ENCODE results near the gene PRLHR. TPM values are rescaled to one million over a fixed set of nuclear protein-coding genes. Genes with fewer than 3 reads are reported as not detected.

The PRLHR gene
- total and polyA plus RNA-seq, 9 donors: 0.06 to 0.57 (median 0.14) TPM; not detected in 5

GRCh38 chr10:118571123-118571522 is 24.3 kb downstream of the PRLHR start:
- intact Hi-C loops (cut with DNase I): no loop called here
- H3K9me3 ChIP-seq: no peaks in the 10 kb centered on the region
- H3K4me1 ChIP-seq (ENCODE audit: insufficient read depth): peaks cover 8% of the 10 kb centered on the region
- no peaks in the 10 kb centered on the region for H3K36me3 ChIP-seq
- no peak overlapping the region for H3K27ac ChIP-seq
- H3K4me3 ChIP-seq: no peak overlapping the region
- WGBS, 3 donors: 5 to 10% (median 7%) methylated on average over 3 of the region's 3 CpGs
- DNase-seq: peak in 3 of 5 donors; percentile 21 to 51 (median 26)
- H3K27me3 ChIP-seq: no peaks in the 10 kb centered on the region
- TF ChIP-seq EP300 (IDR thresholded peaks at IDR 0.05) (no peak), POLR2A (IDR thresholded peaks at IDR 0.05) (no peak)
- TF ChIP-seq, protein P1, sequence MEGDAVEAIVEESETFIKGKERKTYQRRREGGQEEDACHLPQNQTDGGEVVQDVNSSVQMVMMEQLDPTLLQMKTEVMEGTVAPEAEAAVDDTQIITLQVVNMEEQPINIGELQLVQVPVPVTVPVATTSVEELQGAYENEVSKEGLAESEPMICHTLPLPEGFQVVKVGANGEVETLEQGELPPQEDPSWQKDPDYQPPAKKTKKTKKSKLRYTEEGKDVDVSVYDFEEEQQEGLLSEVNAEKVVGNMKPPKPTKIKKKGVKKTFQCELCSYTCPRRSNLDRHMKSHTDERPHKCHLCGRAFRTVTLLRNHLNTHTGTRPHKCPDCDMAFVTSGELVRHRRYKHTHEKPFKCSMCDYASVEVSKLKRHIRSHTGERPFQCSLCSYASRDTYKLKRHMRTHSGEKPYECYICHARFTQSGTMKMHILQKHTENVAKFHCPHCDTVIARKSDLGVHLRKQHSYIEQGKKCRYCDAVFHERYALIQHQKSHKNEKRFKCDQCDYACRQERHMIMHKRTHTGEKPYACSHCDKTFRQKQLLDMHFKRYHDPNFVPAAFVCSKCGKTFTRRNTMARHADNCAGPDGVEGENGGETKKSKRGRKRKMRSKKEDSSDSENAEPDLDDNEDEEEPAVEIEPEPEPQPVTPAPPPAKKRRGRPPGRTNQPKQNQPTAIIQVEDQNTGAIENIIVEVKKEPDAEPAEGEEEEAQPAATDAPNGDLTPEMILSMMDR (IDR thresholded peaks at IDR 0.05): no peak

- 48 to 51% (median 48%) methylated on average over 5 of the region's 5 CpGs for WGBS, 3 donors
- no peak overlapping the region for H3K4me3 ChIP-seq
- DNase-seq: no peak
- no peaks in the 10 kb centered on the region for H3K9me3 ChIP-seq
- no peaks in the 10 kb centered on the region for H3K27me3 ChIP-seq
- intact Hi-C loops (cut with DNase I): no loop called here
- no peak for TF ChIP-seq POLR2A (IDR thresholded peaks at IDR 0.05)
- no peak overlapping the region for H3K27ac ChIP-seq
- H3K36me3 ChIP-seq: no peaks in the 10 kb centered on the region
- H3K4me1 ChIP-seq (ENCODE audit: insufficient read depth): peaks cover 8% of the 10 kb centered on the region
These were observed 24.9 kb downstream of the PRLHR start for GRCh38 chr10:118570591-118570990.

DNA sequence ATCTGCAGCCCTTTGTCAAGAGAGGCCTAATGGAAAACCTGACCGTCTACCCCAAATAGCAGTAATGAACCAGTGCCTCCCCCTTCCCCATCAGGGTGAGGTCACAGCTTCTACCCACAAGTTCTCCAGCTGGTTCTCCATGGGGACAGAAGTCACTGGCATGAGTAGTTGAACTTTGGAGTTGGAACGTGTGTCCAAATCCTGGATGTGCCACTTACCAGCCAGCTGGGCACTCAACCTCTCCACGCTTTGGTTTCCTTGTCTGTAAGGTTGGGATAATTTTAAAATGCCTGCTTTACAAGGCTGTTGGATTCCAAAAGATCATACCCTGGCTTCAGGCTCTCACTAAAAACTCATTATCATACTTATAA is 25.6 kb downstream of the PRLHR start:
- no peak for DNase-seq
- peaks cover 8% of the 10 kb centered on the region for H3K4me1 ChIP-seq (ENCODE audit: insufficient read depth)
- no peaks in the 10 kb centered on the region for H3K9me3 ChIP-seq
- intact Hi-C loops (cut with DNase I): loop anchor here in 2 of 4 donors (5.0 to 10.0 kb wide), 3 partner anchors 152 to 457 kb away; partner anchors contain the start of gene NANOS1 (in 1 of the 2)
- no peak for TF ChIP-seq EP300 (IDR thresholded peaks at IDR 0.05)
- TF ChIP-seq, protein P1 (IDR thresholded peaks at IDR 0.05): no peak
- no peak overlapping the region for H3K27ac ChIP-seq
- no peaks in the 10 kb centered on the region for H3K27me3 ChIP-seq
- no peak overlapping the region for H3K4me3 ChIP-seq
- WGBS, 3 donors: 85 to 94% (median 93%) methylated on average over 3 of the region's 3 CpGs
- no peaks in the 10 kb centered on the region for H3K36me3 ChIP-seq

DNA sequence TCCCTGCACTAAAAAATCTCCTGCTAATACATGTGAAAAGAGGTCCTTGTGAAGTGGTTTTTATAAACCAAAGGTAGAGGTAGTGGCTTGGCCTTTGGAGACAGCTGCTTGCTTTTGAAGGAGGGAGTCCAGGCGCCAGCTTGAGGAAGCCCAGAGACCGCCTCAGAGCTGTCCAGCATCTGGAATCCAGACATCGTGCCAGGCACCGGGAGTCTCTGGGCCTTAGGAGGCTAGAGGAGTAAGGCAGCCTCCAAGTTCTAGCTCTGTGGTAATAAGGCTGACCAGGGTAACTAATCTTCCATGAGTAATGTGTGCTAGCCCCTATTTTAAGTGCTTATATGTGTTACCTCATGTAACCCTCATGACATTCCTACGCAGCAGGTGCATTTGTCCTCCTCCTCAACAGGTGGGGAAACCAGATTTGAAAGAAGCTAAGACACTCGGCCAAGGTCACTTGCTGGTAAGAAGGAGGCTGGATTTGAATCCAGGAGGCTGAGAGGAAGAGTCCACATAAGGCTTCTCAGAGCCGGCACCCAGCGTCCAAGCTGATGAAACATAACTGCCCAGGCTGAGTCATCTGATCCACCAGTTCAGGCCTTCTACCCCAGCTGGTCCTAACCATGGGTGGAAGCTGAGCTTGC is 26.1 kb downstream of the PRLHR start:
- Histone ChIP-seq H3K36me3 (no peaks in the 10 kb centered on the region), H3K4me1 (ENCODE audit: insufficient read depth) (peaks cover 8% of the 10 kb centered on the region), H3K27me3 (no peaks in the 10 kb centered on the region), H3K27ac (no peak overlapping the region), H3K4me3 (no peak overlapping the region), H3K9me3 (no peaks in the 10 kb centered on the region)
- TF ChIP-seq, protein P1 (IDR thresholded peaks at IDR 0.05): no peak
- no peak for TF ChIP-seq EP300 (IDR thresholded peaks at IDR 0.05)
- TF ChIP-seq POLR2A (IDR thresholded peaks at IDR 0.05): no peak
- DNase-seq: no peak
- intact Hi-C loops (cut with DNase I): loop anchor here in 2 of 4 donors (5.0 to 10.0 kb wide), 3 partner anchors 153 to 458 kb away; partner anchors contain the start of gene NANOS1 (in 1 of the 2)
- WGBS, 3 donors: 84 to 88% (median 87%) methylated on average over 8 of the region's 8 CpGs

DNA sequence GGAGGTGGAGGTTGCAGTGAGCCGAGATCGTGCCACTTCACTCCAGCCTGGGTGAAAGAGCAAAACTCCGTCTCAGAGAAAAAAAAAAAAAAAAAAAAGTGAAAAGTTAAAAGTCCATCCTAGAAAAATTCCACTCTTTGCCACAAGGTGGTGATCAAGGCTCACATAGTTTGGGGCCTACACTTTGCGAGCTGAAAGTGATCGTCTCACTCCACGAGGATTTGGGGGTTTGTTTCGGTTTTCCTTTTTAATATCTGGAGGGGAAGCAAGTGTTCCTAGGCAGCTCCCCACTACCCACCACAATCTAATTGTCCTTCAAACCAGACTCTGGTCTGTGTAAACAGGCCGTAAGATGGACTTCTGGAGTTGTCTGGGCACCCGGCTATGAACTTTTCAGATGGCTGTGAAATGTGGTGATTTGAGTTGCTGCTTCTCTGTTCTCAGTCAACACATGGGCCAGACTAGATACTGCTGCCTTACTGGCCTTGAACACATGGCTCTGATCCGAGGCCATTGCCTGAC is 27.1 kb downstream of the PRLHR start:
- peak in 4 of 5 donors; percentile 28 to 64 (median 42) for DNase-seq
- intact Hi-C loops (cut with DNase I): loop anchor here in 2 of 4 donors (5.0 to 10.0 kb wide), 3 partner anchors 154 to 459 kb away; partner anchors contain the start of gene NANOS1 (in 1 of the 2)
- Histone ChIP-seq H3K9me3 (no peaks in the 10 kb centered on the region), H3K27me3 (no peaks in the 10 kb centered on the region), H3K4me3 (no peak overlapping the region), H3K4me1 (ENCODE audit: insufficient read depth) (peaks cover 8% of the 10 kb centered on the region), H3K27ac (no peak overlapping the region), H3K36me3 (no peaks in the 10 kb centered on the region)
- 5 to 7% (median 7%) methylated on average over 10 of the region's 10 CpGs for WGBS, 3 donors
- TF ChIP-seq EP300 (IDR thresholded peaks at IDR 0.05): no peak
- TF ChIP-seq, protein P1 (IDR thresholded peaks at IDR 0.05): peak; percentile 61 to 84 (median 70)
